A549 treated with CORT108297 at 1 μM for 4 hours (cell line): ENCODE results near the gene CYP2C18. TPM values are rescaled to one million over a fixed set of nuclear protein-coding genes. Genes with fewer than 3 reads are reported as not detected.

Experiments used
- total RNA-seq: library from RNA; stranded (reverse); fragments of 200-300 nt; extraction: Qiagen RNA extraction; gene quantifications from 5 replicates; pipeline ENCODE4 v1.2.3, GENCODE V29; 2022

Gene CYP2C18
- 0.07 to 0.12 TPM (median 0.11 TPM) in 4 of 5 replicates, not detected in the other for total RNA-seq

DNA sequence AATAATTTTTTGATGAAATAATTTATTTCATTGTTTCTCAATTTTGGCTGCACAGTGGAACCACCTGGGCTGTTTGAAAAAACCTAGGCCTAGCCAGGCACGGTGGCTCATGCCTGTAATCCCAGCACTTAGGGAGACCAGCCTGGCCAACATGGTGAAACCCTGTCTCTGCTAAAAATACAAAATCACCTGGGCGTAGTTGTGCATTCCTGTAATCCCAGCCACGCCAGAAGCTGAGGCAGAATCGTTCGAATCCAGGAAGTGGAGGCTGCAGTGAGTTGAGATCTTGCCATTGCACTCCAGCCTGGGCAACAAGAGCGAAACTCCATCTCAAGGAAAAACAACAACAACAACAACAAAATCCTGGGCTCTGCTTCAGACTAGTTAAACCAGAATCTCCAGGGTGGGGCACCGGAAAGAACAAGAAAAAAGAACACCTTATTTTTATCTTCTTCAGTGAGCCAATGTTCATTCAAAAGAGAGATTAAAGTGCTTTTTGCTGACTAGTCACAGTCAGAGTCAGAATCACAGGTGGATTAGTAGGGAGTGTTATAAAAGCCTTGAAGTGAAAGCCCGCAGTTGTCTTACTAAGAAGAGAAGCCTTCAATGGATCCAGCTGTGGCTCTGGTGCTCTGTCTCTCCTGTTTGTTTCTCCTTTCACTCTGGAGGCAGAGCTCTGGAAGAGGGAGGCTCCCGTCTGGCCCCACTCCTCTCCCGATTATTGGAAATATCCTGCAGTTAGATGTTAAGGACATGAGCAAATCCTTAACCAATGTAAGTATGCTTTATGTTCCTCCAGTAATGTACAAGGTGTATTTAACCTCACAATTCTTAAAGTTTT, at the start of gene CYP2C18:
Gene CYP2C18, plus strand, starts transcription at position 516 of the 841 bp plus-strand sequence. Its CDS starts 91 bp downstream, at position 607.

DNA sequence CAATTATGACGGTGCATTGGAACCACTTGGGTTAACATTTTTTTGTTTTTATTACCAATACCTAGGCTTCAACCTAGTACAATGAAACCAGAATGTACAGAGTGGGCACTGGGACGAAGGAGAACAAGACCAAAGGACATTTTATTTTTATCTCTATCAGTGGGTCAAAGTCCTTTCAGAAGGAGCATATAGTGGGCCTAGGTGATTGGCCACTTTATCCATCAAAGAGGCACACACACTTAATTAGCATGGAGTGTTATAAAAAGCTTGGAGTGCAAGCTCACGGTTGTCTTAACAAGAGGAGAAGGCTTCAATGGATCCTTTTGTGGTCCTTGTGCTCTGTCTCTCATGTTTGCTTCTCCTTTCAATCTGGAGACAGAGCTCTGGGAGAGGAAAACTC, 78.9 kb downstream of the CYP2C18 start, which contains the start of gene CYP2C19:
Gene CYP2C19, plus strand, starts transcription at position 289 of the 400 bp plus-strand sequence. Its CDS starts 25 bp downstream, at position 314.

Other genes starting within 250 kb of the CYP2C18 start
- gene HELLS, start 137.9 kb upstream of the CYP2C18 start, total RNA-seq: 29.0 to 38.7 TPM (median 31.1 TPM) in 5 replicates
- not detected in 5 replicates for gene CYP2C19, start 79.0 kb downstream of the CYP2C18 start, total RNA-seq